Choroid plexus epithelial cell (primary cell): Measurements from ENCODE around the gene ENHO.

ENCODE experiments used
- DNase-seq: peaks from one replicate; pipeline ENCODE4 v3.0.0-alpha.2; 2010; ENCODE audit warnings: low read depth
- H3K4me3 ChIP-seq: 2 replicates; pipeline ENCODE4 v1.5.1; 2011; ENCODE audit warnings: low read depth, mild to moderate bottlenecking, control low read depth, low read length, moderate library complexity
- TF ChIP-seq, protein P1 (sequence below): conservative IDR thresholded peaks from 2 replicates; pipeline ENCODE4 v1.5.1; 2011; ENCODE audit warnings: low read depth, mild to moderate bottlenecking, control low read depth, inconsistent platforms, low read length, moderate library complexity

ENHO gene

GRCh38 chr9:34568133-34568532 is 45.3 kb upstream of the ENHO start:
- DNase-seq = no peak
- no peak overlapping the region for H3K4me3 ChIP-seq
- TF ChIP-seq, protein P1, sequence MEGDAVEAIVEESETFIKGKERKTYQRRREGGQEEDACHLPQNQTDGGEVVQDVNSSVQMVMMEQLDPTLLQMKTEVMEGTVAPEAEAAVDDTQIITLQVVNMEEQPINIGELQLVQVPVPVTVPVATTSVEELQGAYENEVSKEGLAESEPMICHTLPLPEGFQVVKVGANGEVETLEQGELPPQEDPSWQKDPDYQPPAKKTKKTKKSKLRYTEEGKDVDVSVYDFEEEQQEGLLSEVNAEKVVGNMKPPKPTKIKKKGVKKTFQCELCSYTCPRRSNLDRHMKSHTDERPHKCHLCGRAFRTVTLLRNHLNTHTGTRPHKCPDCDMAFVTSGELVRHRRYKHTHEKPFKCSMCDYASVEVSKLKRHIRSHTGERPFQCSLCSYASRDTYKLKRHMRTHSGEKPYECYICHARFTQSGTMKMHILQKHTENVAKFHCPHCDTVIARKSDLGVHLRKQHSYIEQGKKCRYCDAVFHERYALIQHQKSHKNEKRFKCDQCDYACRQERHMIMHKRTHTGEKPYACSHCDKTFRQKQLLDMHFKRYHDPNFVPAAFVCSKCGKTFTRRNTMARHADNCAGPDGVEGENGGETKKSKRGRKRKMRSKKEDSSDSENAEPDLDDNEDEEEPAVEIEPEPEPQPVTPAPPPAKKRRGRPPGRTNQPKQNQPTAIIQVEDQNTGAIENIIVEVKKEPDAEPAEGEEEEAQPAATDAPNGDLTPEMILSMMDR = no peak

GRCh38 chr9:34566972-34567371 is 44.2 kb upstream of the ENHO start:
- no peak for DNase-seq
- H3K4me3 ChIP-seq = no peak overlapping the region

GRCh38 chr9:34566322-34566721 is 43.5 kb upstream of the ENHO start:
- TF ChIP-seq, protein P1 = no peak
- no peak overlapping the region for H3K4me3 ChIP-seq
- DNase-seq = no peak

More at GRCh38 chr9:34566972-34567371, 44.2 kb upstream of the ENHO start:
- TF ChIP-seq, protein P1 = no peak

DNA sequence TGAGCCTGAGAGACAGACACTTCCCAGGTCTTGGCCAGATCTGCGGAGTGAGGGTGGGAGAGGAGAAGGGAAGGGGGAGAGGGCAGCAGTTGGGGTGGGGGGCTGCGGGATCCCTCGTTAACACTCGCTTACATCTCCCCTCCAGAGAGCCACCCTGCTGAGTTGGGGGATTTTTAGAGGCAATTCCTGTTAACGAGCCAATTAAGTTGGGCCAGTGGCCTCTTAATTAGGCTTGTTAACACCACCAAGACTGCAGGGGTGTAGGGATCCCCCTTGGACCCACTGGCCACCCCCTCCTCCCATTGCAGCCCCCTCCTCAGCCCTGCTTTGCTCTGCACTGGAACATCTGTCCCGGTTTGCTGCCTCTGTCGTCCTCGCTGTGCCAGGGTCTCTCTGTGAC is 43.1 kb upstream of the ENHO start:
- no peak for DNase-seq
- TF ChIP-seq, protein P1 = no peak

GRCh38 chr9:34564617-34565016 is 41.8 kb upstream of the ENHO start:
- TF ChIP-seq, protein P1 = no peak
- no peak overlapping the region for H3K4me3 ChIP-seq
- no peak for DNase-seq

More for the DNA sequence above, 43.1 kb upstream of the ENHO start:
- H3K4me3 ChIP-seq = no peak overlapping the region

DNA sequence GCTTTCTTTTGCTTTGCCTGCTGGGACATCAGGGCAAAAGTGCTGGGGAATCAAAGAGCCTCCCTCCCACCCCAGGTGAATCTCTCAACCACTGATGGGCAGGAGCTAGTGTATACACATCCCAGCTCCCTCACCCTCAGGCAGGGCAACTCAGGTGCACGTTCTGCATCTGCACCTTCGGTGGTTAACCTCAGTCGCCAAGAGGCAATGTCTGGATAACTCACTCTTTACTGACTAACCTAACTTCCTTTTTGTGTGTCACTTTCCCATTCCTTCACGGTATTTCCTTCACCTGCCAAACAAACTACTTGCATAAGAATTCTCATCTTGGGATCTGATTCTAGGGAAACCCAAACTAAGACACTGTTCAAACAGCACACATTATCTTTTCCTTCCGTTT is 40.5 kb upstream of the ENHO start:
- no peak overlapping the region for H3K4me3 ChIP-seq
- DNase-seq = no peak
- TF ChIP-seq, protein P1 = no peak

DNA sequence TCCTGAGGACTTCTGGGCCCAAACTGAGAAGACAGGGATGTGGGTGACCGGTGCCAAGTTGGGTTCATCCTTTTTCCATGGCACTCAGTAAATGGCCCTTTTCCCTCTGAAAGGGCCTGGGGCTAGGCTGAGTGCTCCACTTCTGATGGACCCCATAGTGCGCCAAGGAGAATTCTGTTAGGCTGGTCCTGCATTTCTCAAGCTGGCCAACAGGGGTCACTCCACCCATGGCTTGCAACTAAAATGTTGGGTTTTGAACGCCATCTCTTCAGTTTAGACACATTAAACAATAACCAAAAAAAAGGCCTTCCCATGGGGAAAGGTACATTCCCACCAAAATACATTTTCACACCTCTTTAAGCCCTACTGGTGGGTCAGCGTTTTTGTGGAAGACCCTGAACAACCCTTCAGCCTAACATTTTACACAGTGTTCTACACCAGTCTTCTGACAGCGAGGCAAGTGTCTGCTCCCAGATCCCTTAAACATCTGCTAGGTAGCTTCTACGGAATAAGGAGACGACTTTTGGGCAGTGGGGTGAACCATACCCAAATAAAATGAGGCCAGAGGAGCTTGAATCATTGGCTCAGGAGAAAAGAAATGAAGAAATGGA is 39.5 kb upstream of the ENHO start:
- TF ChIP-seq, protein P1 = peak; percentile 63
- no peak overlapping the region for H3K4me3 ChIP-seq
- no peak for DNase-seq
